HEK293 (cell line): ENCODE results near the gene ATP2B3.

ENCODE experiments used
- CTCF ChIA-PET: fragments of 350-600 bp; formaldehyde crosslinking; extraction: SDS; loops from one replicate; lab custom pipeline; 2021; ENCODE audit warnings: antibody characterized with exemption; lab: Yijun Ruan, JAX
- POLR2A ChIA-PET: fragments of 300-600 bp; formaldehyde crosslinking; extraction: SDS; loops from one replicate; lab custom pipeline; 2020; ENCODE audit warnings: antibody characterized with exemption, inconsistent platforms; lab: Yijun Ruan, JAX
- H3K27ac ChIP-seq: fragments of 200-500 bp; sonication (Bioruptor generic); 2 replicates; pipeline ENCODE4 v1.5.1; 2014; ENCODE audit warnings: low read depth, low read length, control low read depth, inconsistent platforms; ENCODE audit errors: extremely low read depth
- H3K36me3 ChIP-seq, 2 experiments: fragments of 200-500 bp in 1 of 2; sonication (Bioruptor generic) in 1 of 2; 1 replicate in 1 of 2; 2 replicates in 1 of 2; pipeline ENCODE4 v1.5.1; 2014 to 2017; ENCODE audit warnings: inconsistent platforms in 2 of 2, low read length in 2 of 2; ENCODE audit not compliant: control insufficient read depth in 2 of 2, insufficient read depth in 1 of 2
- H3K4me1 ChIP-seq: fragments of 200-500 bp; sonication (Bioruptor generic); 2 replicates; pipeline ENCODE4 v1.5.1; 2014; ENCODE audit warnings: mild to moderate bottlenecking, low read length, inconsistent platforms; ENCODE audit not compliant: control insufficient read depth, insufficient read depth
- H3K4me3 ChIP-seq: 2 replicates; pipeline ENCODE4 v1.5.1; 2011; ENCODE audit warnings: low read depth, mild to moderate bottlenecking, control low read depth, low read length, moderate library complexity
- H3K9me3 ChIP-seq: fragments of 200-500 bp; sonication (Bioruptor generic); 2 replicates; pipeline ENCODE4 v1.5.1; 2014; ENCODE audit warnings: low read depth, low read length, inconsistent platforms; ENCODE audit not compliant: control insufficient read depth, insufficient read depth
- GLI2 ChIP-seq: fragments of 450-650 bp; formaldehyde crosslinking; IDR thresholded peaks from 2 replicates; pipeline ENCODE4; 2017; ENCODE audit warnings: missing biosample characterization, missing genetic modification characterization, low read depth, borderline replicate concordance
- MEIS1 ChIP-seq: sonication (generic); formaldehyde crosslinking; IDR thresholded peaks from 2 replicates; pipeline ENCODE4 v1.8.1; 2022; ENCODE audit warnings: missing genetic modification reagents, mild to moderate bottlenecking, borderline replicate concordance
- SP2 ChIP-seq: fragments of 450-650 bp; formaldehyde crosslinking; IDR thresholded peaks from 2 replicates; pipeline ENCODE4 v1.5.1; 2016; ENCODE audit warnings: missing biosample characterization, missing genetic modification characterization
- ZBTB26 ChIP-seq: fragments of 450-650 bp; formaldehyde crosslinking; optimal IDR thresholded peaks from 2 replicates; pipeline ENCODE3; 2016; ENCODE audit warnings: missing biosample characterization, mild to moderate bottlenecking, missing genetic modification characterization
- ZNF114 ChIP-seq: fragments of 450-650 bp; formaldehyde crosslinking; IDR thresholded peaks from 2 replicates; pipeline ENCODE4 v1.5.0; 2017; ENCODE audit warnings: missing biosample characterization, missing genetic modification characterization
- ZNF138 ChIP-seq: fragments of 450-650 bp; formaldehyde crosslinking; IDR thresholded peaks from 2 replicates; pipeline ENCODE4 v1.5.1; 2016; ENCODE audit warnings: missing biosample characterization, missing genetic modification characterization, borderline replicate concordance
- ZNF157 ChIP-seq: fragments of 450-650 bp; formaldehyde crosslinking; IDR thresholded peaks from 2 replicates; pipeline ENCODE4 v1.5.1; 2016; ENCODE audit warnings: missing biosample characterization, missing genetic modification characterization
- ZNF16 ChIP-seq: fragments of 450-650 bp; formaldehyde crosslinking; IDR thresholded peaks from 2 replicates; pipeline ENCODE4 v1.5.1; 2016; ENCODE audit warnings: low read depth, missing biosample characterization, missing genetic modification characterization
- ZNF211 ChIP-seq: fragments of 450-650 bp; formaldehyde crosslinking; IDR thresholded peaks from 2 replicates; pipeline ENCODE4 v1.5.1; 2016; ENCODE audit warnings: low read depth, missing biosample characterization, missing genetic modification characterization
- ZNF23 ChIP-seq: fragments of 450-650 bp; formaldehyde crosslinking; IDR thresholded peaks from 2 replicates; pipeline ENCODE4 v1.5.1; 2016; ENCODE audit warnings: missing biosample characterization, missing genetic modification characterization, borderline replicate concordance
- ZNF335 ChIP-seq: fragments of 450-650 bp; formaldehyde crosslinking; conservative IDR thresholded peaks from 2 replicates; pipeline ENCODE4 v1.5.1; 2016; ENCODE audit warnings: missing biosample characterization, missing genetic modification characterization
- ZNF37A ChIP-seq: fragments of 450-650 bp; IDR thresholded peaks from 2 replicates; pipeline ENCODE4 v1.5.1; 2018; ENCODE audit warnings: missing biosample characterization, missing genetic modification characterization
- ZNF521 ChIP-seq: fragments of 450-650 bp; formaldehyde crosslinking; IDR thresholded peaks from 2 replicates; pipeline ENCODE4 v1.5.1; 2017; ENCODE audit warnings: missing biosample characterization, mild to moderate bottlenecking, missing genetic modification characterization
- ZNF561 ChIP-seq: fragments of 450-650 bp; IDR thresholded peaks from 2 replicates; pipeline ENCODE4 v1.5.1; 2018; ENCODE audit warnings: missing biosample characterization, missing genetic modification characterization, borderline replicate concordance
- ZNF585B ChIP-seq: fragments of 450-650 bp; formaldehyde crosslinking; IDR thresholded peaks from 2 replicates; pipeline ENCODE4 v1.5.1; 2016; ENCODE audit warnings: missing biosample characterization, missing genetic modification characterization
- ZNF600 ChIP-seq: fragments of 450-650 bp; formaldehyde crosslinking; IDR thresholded peaks from 2 replicates; pipeline ENCODE4 v1.5.1; 2016; ENCODE audit warnings: missing biosample characterization, missing genetic modification characterization
- ZNF621 ChIP-seq: fragments of 450-650 bp; formaldehyde crosslinking; IDR thresholded peaks from 2 replicates; pipeline ENCODE4 v1.5.1; 2017; ENCODE audit warnings: missing biosample characterization, missing genetic modification characterization
- ZNF660 ChIP-seq: fragments of 450-650 bp; IDR thresholded peaks from 2 replicates; pipeline ENCODE4 v1.5.1; 2018; ENCODE audit warnings: missing biosample characterization, mild to moderate bottlenecking, missing genetic modification characterization
- ZNF701 ChIP-seq: fragments of 450-650 bp; formaldehyde crosslinking; IDR thresholded peaks from 2 replicates; pipeline ENCODE4 v1.5.1; 2016; ENCODE audit warnings: missing biosample characterization, missing genetic modification characterization
- ZNF704 ChIP-seq: fragments of 450-650 bp; formaldehyde crosslinking; IDR thresholded peaks from 2 replicates; pipeline ENCODE4 v1.5.1; 2016; ENCODE audit warnings: missing biosample characterization, missing genetic modification characterization
- ZNF777 ChIP-seq: fragments of 450-650 bp; formaldehyde crosslinking; IDR thresholded peaks from 2 replicates; pipeline ENCODE4 v1.5.1; 2017; ENCODE audit warnings: missing biosample characterization, missing genetic modification characterization, borderline replicate concordance
- TF ChIP-seq, protein P1 (sequence below): fragments of 450-650 bp; IDR thresholded peaks from 2 replicates; pipeline ENCODE4 v1.5.1; 2018; ENCODE audit warnings: missing biosample characterization, mild to moderate bottlenecking, missing genetic modification characterization
- TF ChIP-seq, protein P2 (sequence below): fragments of 450-650 bp; formaldehyde crosslinking; IDR thresholded peaks from 2 replicates; pipeline ENCODE4 v1.5.1; 2016; ENCODE audit warnings: missing biosample characterization, missing genetic modification characterization
- TF ChIP-seq, protein P3 (sequence below): fragments of 450-650 bp; formaldehyde crosslinking; IDR thresholded peaks from 2 replicates; pipeline ENCODE4 v1.5.1; 2016; ENCODE audit warnings: missing biosample characterization, missing genetic modification characterization
- TF ChIP-seq, protein P4 (sequence below): fragments of 450-650 bp; formaldehyde crosslinking; IDR thresholded peaks from 2 replicates; pipeline ENCODE4 v1.5.1; 2016; ENCODE audit warnings: missing biosample characterization, missing genetic modification characterization, borderline replicate concordance
- TF ChIP-seq, protein P5 (sequence below): fragments of 450-650 bp; formaldehyde crosslinking; IDR thresholded peaks from 2 replicates; pipeline ENCODE4 v1.5.1; 2016; ENCODE audit warnings: missing biosample characterization, missing genetic modification characterization

ATP2B3 gene

DNA sequence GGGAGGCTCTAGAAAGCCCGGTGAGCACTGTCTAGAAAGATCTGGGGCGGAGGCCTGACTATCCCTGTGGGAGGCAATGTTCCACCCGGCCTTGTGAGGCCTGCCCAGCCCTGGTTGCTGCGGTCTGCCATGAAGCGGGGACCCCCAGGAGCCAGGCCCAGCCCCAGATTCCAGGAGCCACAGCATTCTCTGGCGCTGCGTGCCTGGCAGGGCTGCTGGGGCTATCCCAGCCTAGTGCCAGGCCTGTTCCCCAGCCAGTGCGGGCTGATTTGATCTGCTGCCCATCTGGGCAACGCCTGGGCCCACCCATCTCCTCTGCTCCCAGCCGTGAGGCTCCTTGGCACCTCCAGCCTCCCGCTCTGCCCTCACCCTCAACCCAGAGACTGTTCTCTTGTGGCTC, 19.6 kb downstream of the ATP2B3 start (continued):
- TF ChIP-seq MEIS1 (CRISPR knock-in tag): no peak
- no peak for TF ChIP-seq ZNF157 (tag by site-specific recombination)
- no peak for TF ChIP-seq ZBTB26 (tag by site-specific recombination)
- TF ChIP-seq ZNF704: no peak
- TF ChIP-seq ZNF701 (tag by site-specific recombination): no peak
- TF ChIP-seq, protein P1, sequence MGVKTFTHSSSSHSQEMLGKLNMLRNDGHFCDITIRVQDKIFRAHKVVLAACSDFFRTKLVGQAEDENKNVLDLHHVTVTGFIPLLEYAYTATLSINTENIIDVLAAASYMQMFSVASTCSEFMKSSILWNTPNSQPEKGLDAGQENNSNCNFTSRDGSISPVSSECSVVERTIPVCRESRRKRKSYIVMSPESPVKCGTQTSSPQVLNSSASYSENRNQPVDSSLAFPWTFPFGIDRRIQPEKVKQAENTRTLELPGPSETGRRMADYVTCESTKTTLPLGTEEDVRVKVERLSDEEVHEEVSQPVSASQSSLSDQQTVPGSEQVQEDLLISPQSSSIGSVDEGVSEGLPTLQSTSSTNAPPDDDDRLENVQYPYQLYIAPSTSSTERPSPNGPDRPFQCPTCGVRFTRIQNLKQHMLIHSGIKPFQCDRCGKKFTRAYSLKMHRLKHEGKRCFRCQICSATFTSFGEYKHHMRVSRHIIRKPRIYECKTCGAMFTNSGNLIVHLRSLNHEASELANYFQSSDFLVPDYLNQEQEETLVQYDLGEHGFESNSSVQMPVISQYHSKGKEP (tag by site-specific recombination): no peak
- TF ChIP-seq ZNF585B: no peak
- TF ChIP-seq ZNF138: no peak
- TF ChIP-seq GLI2 (tag by site-specific recombination): no peak
- no peak for TF ChIP-seq ZNF777

GRCh38 chrX:153537526-153538295, 20.3 kb downstream of the ATP2B3 start:
- no peak overlapping the region for H3K4me3 ChIP-seq
- no peak for TF ChIP-seq ZNF335
- TF ChIP-seq, protein P2, sequence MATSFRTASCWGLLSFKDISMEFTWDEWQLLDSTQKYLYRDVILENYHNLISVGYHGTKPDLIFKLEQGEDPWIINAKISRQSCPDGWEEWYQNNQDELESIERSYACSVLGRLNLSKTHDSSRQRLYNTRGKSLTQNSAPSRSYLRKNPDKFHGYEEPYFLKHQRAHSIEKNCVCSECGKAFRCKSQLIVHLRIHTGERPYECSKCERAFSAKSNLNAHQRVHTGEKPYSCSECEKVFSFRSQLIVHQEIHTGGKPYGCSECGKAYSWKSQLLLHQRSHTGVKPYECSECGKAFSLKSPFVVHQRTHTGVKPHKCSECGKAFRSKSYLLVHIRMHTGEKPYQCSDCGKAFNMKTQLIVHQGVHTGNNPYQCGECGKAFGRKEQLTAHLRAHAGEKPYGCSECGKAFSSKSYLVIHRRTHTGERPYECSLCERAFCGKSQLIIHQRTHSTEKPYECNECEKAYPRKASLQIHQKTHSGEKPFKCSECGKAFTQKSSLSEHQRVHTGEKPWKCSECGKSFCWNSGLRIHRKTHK (tag by site-specific recombination): no peak
- no peak for TF ChIP-seq SP2
- no peak for TF ChIP-seq ZNF211 (tag by site-specific recombination)
- TF ChIP-seq, protein P3, sequence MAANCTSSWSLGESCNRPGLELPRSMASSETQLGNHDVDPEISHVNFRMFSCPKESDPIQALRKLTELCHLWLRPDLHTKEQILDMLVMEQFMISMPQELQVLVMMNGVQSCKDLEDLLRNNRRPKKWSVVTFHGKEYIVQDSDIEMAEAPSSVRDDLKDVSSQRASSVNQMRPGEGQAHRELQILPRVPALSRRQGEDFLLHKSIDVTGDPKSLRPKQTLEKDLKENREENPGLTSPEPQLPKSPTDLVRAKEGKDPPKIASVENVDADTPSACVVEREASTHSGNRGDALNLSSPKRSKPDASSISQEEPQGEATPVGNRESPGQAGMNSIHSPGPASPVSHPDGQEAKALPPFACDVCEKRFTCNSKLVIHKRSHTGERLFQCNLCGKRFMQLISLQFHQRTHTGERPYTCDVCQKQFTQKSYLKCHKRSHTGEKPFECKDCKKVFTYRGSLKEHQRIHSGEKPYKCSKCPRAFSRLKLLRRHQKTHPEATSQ (tag by site-specific recombination): no peak
- no peak for TF ChIP-seq ZNF600 (tag by site-specific recombination)
- TF ChIP-seq, protein P4, sequence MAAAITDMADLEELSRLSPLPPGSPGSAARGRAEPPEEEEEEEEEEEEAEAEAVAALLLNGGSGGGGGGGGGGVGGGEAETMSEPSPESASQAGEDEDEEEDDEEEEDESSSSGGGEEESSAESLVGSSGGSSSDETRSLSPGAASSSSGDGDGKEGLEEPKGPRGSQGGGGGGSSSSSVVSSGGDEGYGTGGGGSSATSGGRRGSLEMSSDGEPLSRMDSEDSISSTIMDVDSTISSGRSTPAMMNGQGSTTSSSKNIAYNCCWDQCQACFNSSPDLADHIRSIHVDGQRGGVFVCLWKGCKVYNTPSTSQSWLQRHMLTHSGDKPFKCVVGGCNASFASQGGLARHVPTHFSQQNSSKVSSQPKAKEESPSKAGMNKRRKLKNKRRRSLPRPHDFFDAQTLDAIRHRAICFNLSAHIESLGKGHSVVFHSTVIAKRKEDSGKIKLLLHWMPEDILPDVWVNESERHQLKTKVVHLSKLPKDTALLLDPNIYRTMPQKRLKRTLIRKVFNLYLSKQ (tag by site-specific recombination): no peak
- TF ChIP-seq ZNF561 (tag by site-specific recombination): no peak
- no peak for TF ChIP-seq ZNF37A (tag by site-specific recombination)
- no peak for TF ChIP-seq ZNF660
- no peak for TF ChIP-seq ZNF16
- TF ChIP-seq, protein P5, sequence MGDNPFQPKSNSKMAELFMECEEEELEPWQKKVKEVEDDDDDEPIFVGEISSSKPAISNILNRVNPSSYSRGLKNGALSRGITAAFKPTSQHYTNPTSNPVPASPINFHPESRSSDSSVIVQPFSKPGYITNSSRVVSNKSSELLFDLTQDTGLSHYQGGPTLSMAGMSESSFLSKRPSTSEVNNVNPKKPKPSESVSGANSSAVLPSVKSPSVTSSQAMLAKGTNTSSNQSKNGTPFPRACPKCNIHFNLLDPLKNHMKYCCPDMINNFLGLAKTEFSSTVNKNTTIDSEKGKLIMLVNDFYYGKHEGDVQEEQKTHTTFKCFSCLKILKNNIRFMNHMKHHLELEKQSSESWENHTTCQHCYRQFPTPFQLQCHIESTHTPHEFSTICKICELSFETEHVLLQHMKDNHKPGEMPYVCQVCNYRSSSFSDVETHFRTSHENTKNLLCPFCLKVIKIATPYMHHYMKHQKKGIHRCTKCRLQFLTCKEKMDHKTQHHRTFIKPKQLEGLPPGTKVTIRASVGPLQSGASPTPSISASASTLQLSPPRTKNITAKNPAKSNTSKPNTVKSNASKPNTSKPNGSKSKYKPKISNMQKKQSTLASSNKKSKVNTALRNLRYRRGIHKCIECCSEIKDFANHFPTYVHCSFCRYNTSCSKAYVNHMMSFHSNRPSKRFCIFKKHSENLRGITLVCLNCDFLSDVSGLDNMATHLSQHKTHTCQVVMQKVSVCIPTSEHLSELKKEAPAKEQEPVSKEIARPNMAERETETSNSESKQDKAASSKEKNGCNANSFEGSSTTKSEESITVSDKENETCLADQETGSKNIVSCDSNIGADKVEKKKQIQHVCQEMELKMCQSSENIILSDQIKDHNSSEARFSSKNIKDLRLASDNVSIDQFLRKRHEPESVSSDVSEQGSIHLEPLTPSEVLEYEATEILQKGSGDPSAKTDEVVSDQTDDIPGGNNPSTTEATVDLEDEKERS: no peak
- no peak for TF ChIP-seq ZNF23 (tag by site-specific recombination)
- no peak for TF ChIP-seq ZNF114
- TF ChIP-seq ZNF621 (tag by site-specific recombination): no peak
- TF ChIP-seq ZNF521 (tag by site-specific recombination): no peak

More at GRCh38 chrX:153537526-153538295, 20.3 kb downstream of the ATP2B3 start:
- ChIA-PET POLR2A (no interaction called here), CTCF (interaction anchor here (0.6 to 3.5 kb wide), 6 partner anchors 62 to 1787 kb away, joined by 3 to 63 read pairs (median 5); no protein-coding TSS in a partner anchor)
- no peak overlapping the region for H3K27ac ChIP-seq
- H3K9me3 ChIP-seq: no peaks in the 10 kb centered on the region
- H3K4me1 ChIP-seq: no peaks in the 10 kb centered on the region
- H3K36me3 ChIP-seq: no peaks in the 10 kb centered on the region
